Breast epithelium (tissue), 4 donors: ENCODE data around the gene MACC1. TPM values are rescaled to one million over a fixed set of nuclear protein-coding genes. Genes with fewer than 3 reads are reported as not detected.

Experiments
- DNase-seq, 2 donors: peaks; one replicate each; pipeline ENCODE4 v3.0.0-alpha.2; 2019; ENCODE audit warnings: low spot score in 2 of 2
- H3K27ac ChIP-seq, 2 donors: fragments of 200-600 bp; sonication (generic) in 1 of 2; one replicate each; pipeline ENCODE4 v1.5.1; 2016 to 2019; ENCODE audit warnings: mild to moderate bottlenecking in 1 of 2
- H3K27me3 ChIP-seq, 2 donors: fragments of 200-600 bp; sonication (generic) in 1 of 2; one replicate each; pipeline versions ENCODE4 v1.5.1 to v1.6.0; 2017 to 2019; ENCODE audit warnings: control low read depth in 1 of 2, mild to moderate bottlenecking in 1 of 2
- H3K36me3 ChIP-seq: fragments of 200-600 bp; one replicate; pipeline ENCODE4 v1.5.1; 2019
- H3K4me1 ChIP-seq, 2 donors: fragments of 200-600 bp; sonication (generic); one replicate each; pipeline ENCODE4 v1.5.1; 2016 to 2019; ENCODE audit warnings: control low read depth in 1 of 2
- H3K4me3 ChIP-seq, 3 donors: fragments of 200-600 bp; sonication (generic); 1 replicate in 2 of 3; 2 replicates in 1 of 3; pipeline ENCODE4 v1.5.1; 2016 to 2019; ENCODE audit warnings: mild to moderate bottlenecking in 3 of 3, moderate library complexity in 2 of 3
- H3K9me3 ChIP-seq, 2 donors: fragments of 200-600 bp; sonication (generic) in 1 of 2; one replicate each; pipeline ENCODE4 v1.5.1; 2016 to 2019; ENCODE audit warnings: control low read depth in 1 of 2
- POLR2A ChIP-seq: fragments of 450-650 bp; IDR thresholded peaks from one replicate; pipeline ENCODE4 v1.6.1; 2016; ENCODE audit warnings: antibody characterized with exemption, mild to moderate bottlenecking, moderate library complexity
- POLR2AphosphoS5 ChIP-seq, 3 donors: sonication (generic); formaldehyde crosslinking; IDR thresholded peaks; one replicate each; pipeline ENCODE4 v1.6.1; 2017; ENCODE audit warnings: antibody characterized with exemption in 3 of 3
- intact Hi-C: fragments of 100-400 bp; cut with DNase I; formaldehyde crosslinking; loops from one replicate; pipeline ENCODE4 v1.15.1; 2023; ENCODE audit warnings: low total_unique reads
- total RNA-seq, 3 donors: library from RNA; depleted of rRNA; stranded (reverse); fragments of >200 nt; gene quantifications; one replicate each; pipeline ENCODE4 v1.1.0, GENCODE V29; 2016
- TF ChIP-seq, protein P1 (sequence below), 3 donors: fragments of 450-650 bp; IDR thresholded peaks; one replicate each; pipeline ENCODE4 v1.5.1; 2016 to 2017; ENCODE audit warnings: antibody characterized with exemption in 3 of 3, mild to moderate bottlenecking in 3 of 3, moderate library complexity in 3 of 3

MACC1 gene
- total RNA-seq, 3 donors from 2014 or later, result 0.32 to 39.4 (median 19.3) TPM

DNA sequence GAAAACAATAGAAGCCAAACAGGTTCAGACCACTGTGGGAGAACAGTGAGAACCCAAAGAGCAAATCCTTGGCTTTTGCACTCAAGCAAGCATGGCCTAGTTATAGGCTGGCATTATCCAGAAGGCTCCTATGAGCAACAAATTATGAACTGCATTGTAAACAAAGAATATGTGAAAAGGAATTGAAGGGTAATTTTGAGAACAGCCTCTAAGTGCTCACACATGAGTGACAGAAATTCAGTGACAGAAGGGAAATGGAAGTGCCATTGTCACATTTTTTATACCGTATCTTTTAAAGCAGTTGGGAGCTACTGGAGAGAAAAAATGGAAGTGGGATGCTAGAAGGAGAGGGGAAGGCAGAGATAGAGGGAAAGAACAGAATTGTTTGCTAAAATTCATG is 114.2 kb downstream of the MACC1 start:
- H3K4me3 ChIP-seq, result no peak overlapping the region
- H3K27ac ChIP-seq, result no peak overlapping the region
- no peaks in the 10 kb centered on the region for H3K4me1 ChIP-seq
- intact Hi-C loops, result no loop called here
- H3K27me3 ChIP-seq, result no peaks in the 10 kb centered on the region
- H3K36me3 ChIP-seq, result no peaks in the 10 kb centered on the region
- TF ChIP-seq POLR2A (no peak), POLR2AphosphoS5 (IDR thresholded peaks at IDR 0.05) (no peak)
- TF ChIP-seq, protein P1, sequence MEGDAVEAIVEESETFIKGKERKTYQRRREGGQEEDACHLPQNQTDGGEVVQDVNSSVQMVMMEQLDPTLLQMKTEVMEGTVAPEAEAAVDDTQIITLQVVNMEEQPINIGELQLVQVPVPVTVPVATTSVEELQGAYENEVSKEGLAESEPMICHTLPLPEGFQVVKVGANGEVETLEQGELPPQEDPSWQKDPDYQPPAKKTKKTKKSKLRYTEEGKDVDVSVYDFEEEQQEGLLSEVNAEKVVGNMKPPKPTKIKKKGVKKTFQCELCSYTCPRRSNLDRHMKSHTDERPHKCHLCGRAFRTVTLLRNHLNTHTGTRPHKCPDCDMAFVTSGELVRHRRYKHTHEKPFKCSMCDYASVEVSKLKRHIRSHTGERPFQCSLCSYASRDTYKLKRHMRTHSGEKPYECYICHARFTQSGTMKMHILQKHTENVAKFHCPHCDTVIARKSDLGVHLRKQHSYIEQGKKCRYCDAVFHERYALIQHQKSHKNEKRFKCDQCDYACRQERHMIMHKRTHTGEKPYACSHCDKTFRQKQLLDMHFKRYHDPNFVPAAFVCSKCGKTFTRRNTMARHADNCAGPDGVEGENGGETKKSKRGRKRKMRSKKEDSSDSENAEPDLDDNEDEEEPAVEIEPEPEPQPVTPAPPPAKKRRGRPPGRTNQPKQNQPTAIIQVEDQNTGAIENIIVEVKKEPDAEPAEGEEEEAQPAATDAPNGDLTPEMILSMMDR (IDR thresholded peaks at IDR 0.05), result no peak
- DNase-seq, result no peak
- H3K9me3 ChIP-seq, result no peaks in the 10 kb centered on the region

DNA sequence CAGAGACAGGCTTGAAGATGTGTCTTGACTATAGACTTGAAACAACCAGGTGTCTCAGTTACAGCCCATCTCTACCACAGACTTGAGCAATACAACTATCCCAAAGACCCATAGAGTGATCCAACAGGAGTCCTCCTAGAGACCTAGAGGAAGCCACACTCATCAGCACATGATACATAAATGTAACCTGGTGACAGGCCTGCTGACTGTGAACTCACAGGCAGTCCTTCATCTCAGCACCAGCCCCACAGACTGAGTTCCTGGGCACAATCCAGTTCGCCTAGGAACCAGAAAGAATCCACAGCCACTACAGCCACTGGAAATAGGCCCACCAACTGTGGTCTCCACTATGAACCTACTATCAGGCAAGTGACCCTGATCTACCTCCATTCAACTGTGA is 121.3 kb downstream of the MACC1 start:
- DNase-seq, result no peak
- no peak overlapping the region for H3K4me3 ChIP-seq
- H3K27ac ChIP-seq, result no peak overlapping the region
- intact Hi-C loops, result no loop called here
- peaks cover 5 to 14% of the 10 kb centered on the region in 2 donors for H3K9me3 ChIP-seq
- TF ChIP-seq POLR2A, result no peak
- TF ChIP-seq POLR2AphosphoS5 (IDR thresholded peaks at IDR 0.05), result peak in 1 of 3 donors; percentile 38
- TF ChIP-seq, protein P1 (IDR thresholded peaks at IDR 0.05), result no peak
- H3K36me3 ChIP-seq, result no peaks in the 10 kb centered on the region
- H3K4me1 ChIP-seq, result no peaks in the 10 kb centered on the region
- H3K27me3 ChIP-seq, result no peaks in the 10 kb centered on the region

DNA sequence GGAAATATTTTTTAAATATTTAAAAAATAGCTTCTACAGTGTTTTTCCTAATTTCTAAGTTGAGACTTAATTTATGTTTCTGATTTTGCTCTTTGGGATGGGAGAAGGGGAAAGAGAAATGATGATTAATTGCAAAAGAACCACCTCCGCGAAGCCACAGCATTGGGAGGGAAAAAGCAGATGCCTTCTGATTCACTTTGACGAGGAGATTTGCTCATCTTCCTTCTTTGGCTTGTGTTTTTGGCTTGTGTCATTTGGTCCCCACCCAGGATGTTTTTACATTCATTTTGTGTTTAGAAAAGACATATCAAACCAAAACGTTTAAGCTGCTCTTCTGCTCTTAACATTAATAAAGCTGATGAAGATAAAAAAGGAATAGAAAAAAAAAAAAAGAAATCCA is 121.7 kb downstream of the MACC1 start:
- Histone ChIP-seq H3K4me3 (no peak overlapping the region), H3K27ac (no peak overlapping the region), H3K27me3 (no peaks in the 10 kb centered on the region), H3K36me3 (no peaks in the 10 kb centered on the region), H3K4me1 (no peaks in the 10 kb centered on the region), H3K9me3 (peaks cover 5 to 14% of the 10 kb centered on the region in 2 donors)
- DNase-seq, result no peak
- intact Hi-C loops, result no loop called here
- TF ChIP-seq, protein P1 (IDR thresholded peaks at IDR 0.05), result no peak
- TF ChIP-seq POLR2A (no peak), POLR2AphosphoS5 (IDR thresholded peaks at IDR 0.05) (no peak)

DNA sequence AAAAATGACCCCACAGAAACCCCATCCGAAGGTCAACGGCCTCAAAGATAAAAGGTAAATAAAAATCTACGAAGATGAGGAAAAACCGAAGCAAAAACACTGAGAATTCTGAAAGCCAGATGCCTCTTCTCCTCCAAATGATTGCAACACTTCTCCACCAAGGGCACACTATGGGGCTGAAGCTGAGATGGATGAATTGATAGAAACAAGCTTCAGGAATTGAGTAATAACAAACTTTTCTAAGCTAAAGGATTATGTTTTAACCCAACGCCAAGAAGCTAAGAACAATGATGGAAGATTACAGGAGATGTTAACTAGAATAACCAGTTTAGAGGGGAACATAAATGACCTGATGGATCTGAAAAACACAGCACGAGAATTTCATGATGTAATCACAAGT is 127.8 kb downstream of the MACC1 start:
- TF ChIP-seq, protein P1 (IDR thresholded peaks at IDR 0.05), result no peak
- no peak for TF ChIP-seq POLR2AphosphoS5 (IDR thresholded peaks at IDR 0.05)
- no peak for TF ChIP-seq POLR2A
- no peaks in the 10 kb centered on the region for H3K9me3 ChIP-seq
- no peaks in the 10 kb centered on the region for H3K4me1 ChIP-seq
- H3K36me3 ChIP-seq, result no peaks in the 10 kb centered on the region
- H3K27me3 ChIP-seq, result no peaks in the 10 kb centered on the region
- no peak overlapping the region for H3K27ac ChIP-seq
- intact Hi-C loops, result no loop called here
- no peak overlapping the region for H3K4me3 ChIP-seq
- DNase-seq, result no peak

DNA sequence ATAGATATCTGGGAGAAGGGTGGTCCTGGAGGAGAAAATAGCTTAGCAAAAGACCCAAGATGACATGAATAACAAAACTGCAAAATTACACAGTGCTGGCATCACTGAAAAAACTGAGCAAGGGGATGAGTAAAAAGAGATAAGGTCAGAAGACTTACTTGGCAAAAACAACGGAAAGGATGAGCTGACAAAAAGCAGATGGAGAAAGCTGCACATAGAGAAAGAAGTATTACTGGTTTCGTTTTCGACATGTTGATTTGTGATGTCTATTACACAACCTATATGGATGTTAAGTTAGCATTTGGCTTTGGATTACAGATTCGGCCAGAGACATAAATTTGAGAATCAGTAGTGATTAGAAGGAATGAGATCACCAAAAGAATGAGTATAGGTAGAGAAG is 132.1 kb downstream of the MACC1 start:
- Histone ChIP-seq H3K9me3 (no peaks in the 10 kb centered on the region), H3K27ac (peak overlapping the region in 1 of 2 donors; percentile 19), H3K4me3 (no peak overlapping the region), H3K36me3 (no peaks in the 10 kb centered on the region), H3K4me1 (no peaks in the 10 kb centered on the region), H3K27me3 (no peaks in the 10 kb centered on the region)
- intact Hi-C loops, result no loop called here
- TF ChIP-seq, protein P1 (IDR thresholded peaks at IDR 0.05), result no peak
- no peak for TF ChIP-seq POLR2A
- TF ChIP-seq POLR2AphosphoS5 (IDR thresholded peaks at IDR 0.05), result no peak
- DNase-seq, result no peak

Other genes with a start within 250 kb of the MACC1 start
- 100 to 1,000 TPM in 1 of 3 donors, 10 to 100 TPM in 1, 1 to 10 TPM in 1; 1.6 to 154 (median 52.1) TPM for gene ITGB8, start 113.5 kb upstream of the MACC1 start, total RNA-seq